ENCODE data around the gene RND2. TPM values are rescaled to one million over a fixed set of nuclear protein-coding genes. Genes with fewer than 3 reads are reported as not detected.

The RND2 gene
- total and polyA plus RNA-seq, 7 donors = 0.23 to 4.6 (median 2.5) TPM

DNA sequence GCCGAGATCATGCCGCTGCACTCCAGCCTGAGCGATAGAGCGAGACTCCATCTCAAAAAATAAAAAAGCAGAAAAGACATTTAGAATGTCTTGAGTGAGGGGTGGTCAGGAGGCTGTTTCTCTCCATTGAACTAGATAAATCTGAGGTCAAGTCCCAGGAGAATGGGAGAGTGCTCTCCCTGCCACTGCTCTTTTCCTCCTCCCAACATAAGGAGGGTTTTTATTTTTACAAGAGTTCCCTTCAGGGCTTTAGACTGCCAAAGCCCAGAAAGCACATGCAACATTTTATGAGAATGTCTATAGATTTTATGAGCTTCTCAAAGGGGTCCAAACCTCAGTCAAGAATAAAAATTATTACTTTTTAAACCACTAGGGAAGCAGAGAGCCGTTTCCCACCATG is 1.6 kb downstream of the RND2 start:
- WGBS, 2 donors = 66 to 67% methylated on average over 5 of the region's 5 CpGs
- H3K4me3 ChIP-seq = no peak overlapping the region
- intact Hi-C loops (cut with DNase I) = loop anchor here (5.0 kb wide), 2 partner anchors 56 to 101 kb away; partner anchors contain the start of gene BRCA1
- no peaks in the 10 kb centered on the region for H3K36me3 ChIP-seq
- TF ChIP-seq CTCF (IDR thresholded peaks at IDR 0.05) = no peak
- TF ChIP-seq POLR2AphosphoS5 (IDR thresholded peaks at IDR 0.05) = no peak
- no peak for TF ChIP-seq POLR2A (IDR thresholded peaks at IDR 0.05)
- TF ChIP-seq EP300 (IDR thresholded peaks at IDR 0.05) = no peak
- H3K27me3 ChIP-seq = no peaks in the 10 kb centered on the region
- H3K27ac ChIP-seq = peak overlapping the region in 3 of 4 donors; percentile 79 to 86 (median 81)
- no peak for DNase-seq
- H3K4me1 ChIP-seq = peaks cover 0 to 19% (median 8%) of the 10 kb centered on the region in 4 donors
- no peaks in the 10 kb centered on the region for H3K9me3 ChIP-seq

DNA sequence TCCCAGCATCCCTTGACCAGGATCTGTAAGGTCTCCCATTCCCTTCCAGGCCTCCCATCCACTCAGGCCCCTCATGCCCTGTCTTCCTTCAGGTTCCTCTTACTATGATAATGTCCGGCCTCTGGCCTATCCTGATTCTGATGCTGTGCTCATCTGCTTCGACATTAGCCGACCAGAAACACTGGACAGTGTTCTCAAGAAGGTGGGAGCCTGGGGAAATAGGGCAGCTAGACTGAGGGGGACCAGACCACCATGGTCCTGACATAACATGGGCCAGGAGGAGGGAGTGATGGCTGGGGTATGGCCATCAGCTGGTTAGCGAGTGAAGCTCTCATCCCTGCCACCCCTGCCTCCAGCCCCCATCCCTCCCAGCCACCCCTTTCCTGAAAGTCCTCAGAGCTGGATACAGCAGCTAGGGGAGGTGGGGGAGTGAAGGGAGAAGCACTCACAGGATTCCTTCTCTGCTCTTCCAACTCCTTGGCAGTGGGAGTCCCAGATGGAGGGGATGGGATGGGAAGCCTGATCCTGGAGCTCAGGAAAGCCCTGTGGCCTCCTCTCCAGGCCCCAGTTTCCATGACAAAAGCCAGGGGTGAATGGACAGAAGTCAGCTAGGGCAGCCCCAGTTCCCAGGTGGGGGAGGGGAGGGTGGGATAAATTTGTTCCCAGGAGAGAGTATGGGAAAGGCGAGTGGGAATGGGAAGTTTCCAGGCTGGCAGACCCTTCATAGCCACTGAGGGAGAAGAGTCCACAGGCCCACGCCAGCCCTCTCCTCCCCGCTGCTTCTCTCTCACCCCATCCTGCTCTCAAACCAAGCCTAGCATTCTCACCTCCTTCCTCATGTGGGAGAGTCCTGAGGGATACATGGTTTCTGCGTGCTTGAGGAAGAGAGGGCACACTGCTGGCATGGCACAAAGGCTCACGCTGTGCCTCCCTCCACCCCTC is 2.3 kb downstream of the RND2 start:
- WGBS, 2 donors = 74 to 84% methylated on average over 9 of the region's 9 CpGs
- H3K27ac ChIP-seq = no peak overlapping the region
- no peaks in the 10 kb centered on the region for H3K9me3 ChIP-seq
- H3K27me3 ChIP-seq = no peaks in the 10 kb centered on the region
- H3K36me3 ChIP-seq = no peaks in the 10 kb centered on the region
- H3K4me1 ChIP-seq = peaks cover 0 to 19% (median 8%) of the 10 kb centered on the region in 4 donors
- no peak for TF ChIP-seq EP300 (IDR thresholded peaks at IDR 0.05)
- no peak for TF ChIP-seq POLR2A (IDR thresholded peaks at IDR 0.05)
- TF ChIP-seq POLR2AphosphoS5 (IDR thresholded peaks at IDR 0.05) = no peak
- no peak for TF ChIP-seq CTCF (IDR thresholded peaks at IDR 0.05)
- DNase-seq = no peak
- no peak overlapping the region for H3K4me3 ChIP-seq
- intact Hi-C loops (cut with DNase I) = loop anchor here (5.0 kb wide), 2 partner anchors 55 to 100 kb away; partner anchors contain the start of gene BRCA1

DNA sequence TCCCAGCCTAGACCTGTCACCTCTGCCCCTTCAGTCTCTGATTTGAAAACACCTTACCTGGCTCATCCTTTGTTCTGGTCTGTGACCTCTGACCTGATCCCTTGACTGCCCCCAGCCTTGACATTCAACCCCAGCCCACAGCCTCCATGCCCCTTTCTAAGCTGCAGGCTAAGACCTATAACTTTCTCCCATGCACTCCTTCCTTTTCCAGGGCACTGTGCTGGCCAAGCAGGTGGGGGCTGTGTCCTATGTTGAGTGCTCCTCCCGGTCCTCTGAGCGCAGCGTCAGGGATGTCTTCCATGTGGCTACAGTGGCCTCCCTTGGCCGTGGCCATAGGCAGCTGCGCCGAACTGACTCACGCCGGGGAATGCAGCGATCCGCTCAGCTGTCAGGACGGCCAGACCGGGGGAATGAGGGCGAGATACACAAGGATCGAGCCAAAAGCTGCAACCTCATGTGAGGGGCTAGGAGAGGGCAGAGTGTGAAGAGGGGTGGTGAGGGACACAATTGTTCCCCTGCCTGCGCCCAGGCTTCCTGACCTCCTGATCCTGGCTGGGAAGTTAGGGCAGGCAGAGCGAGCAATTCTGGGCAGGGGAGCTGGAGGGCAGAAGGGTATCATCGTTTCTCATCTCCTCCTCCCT is 3.3 kb downstream of the RND2 start:
- peaks cover 0 to 12% (median 4%) of the 10 kb centered on the region in 4 donors for H3K4me1 ChIP-seq
- no peak overlapping the region for H3K4me3 ChIP-seq
- H3K9me3 ChIP-seq = no peaks in the 10 kb centered on the region
- intact Hi-C loops (cut with DNase I) = loop anchor here (5.0 kb wide), 2 partner anchors 54 to 99 kb away; partner anchors contain the start of gene BRCA1
- WGBS, 2 donors = 82 to 88% methylated on average over 17 of the region's 17 CpGs
- TF ChIP-seq POLR2A (IDR thresholded peaks at IDR 0.05) = no peak
- no peak for TF ChIP-seq POLR2AphosphoS5 (IDR thresholded peaks at IDR 0.05)
- TF ChIP-seq EP300 (IDR thresholded peaks at IDR 0.05) = no peak
- TF ChIP-seq CTCF (IDR thresholded peaks at IDR 0.05) = no peak
- no peak for DNase-seq
- H3K27me3 ChIP-seq = no peaks in the 10 kb centered on the region
- H3K36me3 ChIP-seq = no peaks in the 10 kb centered on the region
- no peak overlapping the region for H3K27ac ChIP-seq

GRCh38 chr17:43030137-43030767 is 5.2 kb downstream of the RND2 start:
- Histone ChIP-seq H3K9me3 (no peaks in the 10 kb centered on the region), H3K27me3 (no peaks in the 10 kb centered on the region), H3K4me1 (peaks cover 0 to 4% (median 0%) of the 10 kb centered on the region in 4 donors), H3K36me3 (no peaks in the 10 kb centered on the region), H3K4me3 (no peak overlapping the region), H3K27ac (peak overlapping the region in 2 of 4 donors; percentile 24 to 53)
- DNase-seq = no peak
- WGBS, 2 donors = 70 to 86% methylated on average over 6 of the region's 6 CpGs
- intact Hi-C loops (cut with DNase I) = no loop called here
- TF ChIP-seq POLR2AphosphoS5 (IDR thresholded peaks at IDR 0.05) = no peak
- no peak for TF ChIP-seq EP300 (IDR thresholded peaks at IDR 0.05)
- no peak for TF ChIP-seq CTCF (IDR thresholded peaks at IDR 0.05)
- no peak for TF ChIP-seq POLR2A (IDR thresholded peaks at IDR 0.05)

Data from sigmoid colon (tissue), 7 donors.